Eye (tissue), 1 donor: Measurements from ENCODE around the gene ZNF41.

Experiments
- DNase-seq: peaks from one replicate; pipeline ENCODE4 v3.0.0-alpha.2; 2015

ZNF41 gene

DNA sequence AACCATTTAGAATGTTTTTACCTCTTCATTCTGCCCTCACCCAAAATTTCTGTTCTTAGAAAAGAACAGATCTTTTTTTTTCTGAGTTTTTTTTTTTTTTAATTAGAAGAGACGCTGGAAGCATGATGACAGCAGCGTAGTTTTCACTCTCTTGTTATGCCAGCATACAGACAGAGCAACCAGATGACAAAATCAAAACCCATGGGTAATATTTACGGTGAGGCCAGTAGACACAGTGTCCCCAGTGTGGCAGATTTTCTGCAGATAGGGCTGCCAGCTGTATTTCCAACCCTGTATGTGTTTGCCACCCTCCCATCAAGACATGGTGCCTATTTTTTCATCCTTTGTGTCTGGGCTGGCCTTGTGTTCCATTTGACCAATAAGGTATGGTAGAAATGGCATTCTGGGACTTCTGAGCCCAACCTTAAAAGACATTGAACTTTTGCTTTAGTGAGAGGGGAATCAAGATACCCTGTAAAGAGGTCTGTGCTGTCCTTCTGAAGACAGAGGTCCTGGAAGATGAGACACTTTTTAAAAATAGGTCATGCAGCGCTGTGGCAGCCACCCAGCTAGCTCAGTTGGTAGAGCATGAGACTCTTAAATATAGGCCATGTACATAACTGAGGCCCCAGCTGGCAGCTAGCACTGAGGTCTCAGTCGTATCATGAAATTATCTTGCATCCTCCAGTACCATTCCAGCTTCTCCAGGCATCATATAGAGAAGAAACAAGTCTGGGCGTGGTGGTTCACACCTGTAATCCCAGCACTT lies 6.7 kb upstream of the ZNF41 start:
- DNase-seq: no peak

- DNase-seq: no peak
These were observed 1.9 kb upstream of the ZNF41 start for GRCh38 chrX:47484885-47485284.

DNA sequence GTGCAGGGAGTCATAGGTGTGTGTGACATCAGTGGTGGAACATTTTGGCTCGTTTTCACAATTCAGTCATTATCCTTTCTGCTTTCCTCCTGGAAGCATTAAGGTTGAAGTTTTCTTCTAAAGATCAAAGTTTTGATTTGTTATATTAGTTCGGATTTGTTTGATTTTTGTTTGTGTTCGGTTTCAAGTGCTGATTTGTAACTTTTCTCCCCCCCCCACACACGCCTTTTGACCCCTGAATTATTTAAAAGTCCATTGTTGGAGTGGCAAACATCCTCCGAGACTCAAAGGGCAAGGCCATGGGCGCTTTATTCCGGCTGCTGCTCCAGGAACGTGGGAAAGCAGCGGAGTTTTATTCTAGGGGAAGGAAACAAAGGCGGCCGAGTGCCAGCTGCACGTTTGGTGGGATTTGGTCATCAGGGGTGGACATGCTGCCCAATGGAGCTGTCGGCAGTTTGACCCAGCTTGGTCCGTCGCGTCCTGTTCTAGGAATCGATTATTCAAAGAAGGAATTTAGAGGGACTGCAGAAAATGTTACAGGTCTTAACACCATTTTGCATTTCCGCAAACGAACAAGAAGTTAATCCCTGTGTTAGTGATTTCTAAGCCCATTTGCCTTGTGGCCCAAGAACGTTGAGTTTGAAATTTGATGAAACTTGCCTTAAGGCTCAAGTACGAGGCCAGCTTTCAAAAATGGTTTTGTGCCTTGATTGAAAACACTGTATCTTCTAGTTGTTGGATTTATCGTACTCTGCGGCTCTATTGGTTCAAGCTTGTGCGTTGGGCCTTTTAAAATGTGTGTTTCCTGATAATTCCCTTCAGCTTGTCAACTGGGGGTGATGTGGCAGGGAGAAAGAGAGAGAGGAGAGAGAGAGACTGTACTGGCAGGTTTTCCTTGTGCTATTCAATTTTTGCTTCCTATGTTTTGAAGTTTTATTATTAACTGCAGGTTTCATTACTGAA lies 565 bp upstream of the ZNF41 start:
- DNase-seq: peak; percentile 76

GRCh38 chrX:47482065-47482511 lies 934 bp downstream of the ZNF41 start:
- DNase-seq: no peak

GRCh38 chrX:47481160-47481559 lies 1.9 kb downstream of the ZNF41 start:
- DNase-seq: no peak

DNA sequence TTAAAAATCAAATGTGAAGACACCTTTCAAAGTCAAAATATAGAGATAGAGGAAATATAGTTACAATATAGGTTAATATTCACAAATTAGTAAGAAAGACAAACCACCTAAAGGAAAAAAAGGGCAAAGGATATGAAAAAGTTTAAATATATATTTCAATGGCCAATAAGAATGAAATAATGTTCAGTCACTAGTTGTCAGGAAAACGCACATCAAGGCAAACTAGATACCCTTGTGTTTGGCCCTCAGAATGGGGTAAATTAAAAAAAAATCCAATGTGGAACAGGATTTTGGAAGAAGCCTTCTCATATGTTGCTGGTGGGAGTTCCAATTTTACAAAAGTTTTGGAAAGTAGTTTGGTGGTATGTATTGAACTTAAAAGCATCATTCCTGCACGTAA lies 2.4 kb downstream of the ZNF41 start:
- no peak for DNase-seq

- DNase-seq: no peak
These were observed 7.5 kb downstream of the ZNF41 start for GRCh38 chrX:47475476-47475875.

GRCh38 chrX:47467106-47467505 lies 15.9 kb downstream of the ZNF41 start:
- DNase-seq: no peak

GRCh38 chrX:47460561-47460960 lies 22.5 kb downstream of the ZNF41 start:
- DNase-seq: no peak

DNA sequence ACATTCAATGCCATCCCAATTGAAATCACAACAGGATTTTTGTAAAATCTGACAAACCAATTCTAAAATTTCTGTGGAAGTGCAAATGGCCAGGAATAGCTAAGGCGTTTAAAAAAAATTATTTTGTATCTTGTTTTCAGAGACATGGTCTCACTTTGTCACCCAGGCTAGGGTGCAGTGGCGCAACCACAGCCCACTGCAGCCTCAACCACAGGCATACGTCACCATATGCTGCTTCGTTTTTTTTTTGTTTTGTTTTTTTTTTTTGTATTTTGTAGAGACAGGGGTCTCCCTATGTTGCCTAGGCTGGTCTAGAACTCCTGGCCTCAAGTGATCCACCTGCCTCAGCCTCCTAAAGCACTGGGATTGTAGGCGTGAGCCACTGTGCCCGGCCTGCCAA lies 24.5 kb downstream of the ZNF41 start:
- no peak for DNase-seq

DNA sequence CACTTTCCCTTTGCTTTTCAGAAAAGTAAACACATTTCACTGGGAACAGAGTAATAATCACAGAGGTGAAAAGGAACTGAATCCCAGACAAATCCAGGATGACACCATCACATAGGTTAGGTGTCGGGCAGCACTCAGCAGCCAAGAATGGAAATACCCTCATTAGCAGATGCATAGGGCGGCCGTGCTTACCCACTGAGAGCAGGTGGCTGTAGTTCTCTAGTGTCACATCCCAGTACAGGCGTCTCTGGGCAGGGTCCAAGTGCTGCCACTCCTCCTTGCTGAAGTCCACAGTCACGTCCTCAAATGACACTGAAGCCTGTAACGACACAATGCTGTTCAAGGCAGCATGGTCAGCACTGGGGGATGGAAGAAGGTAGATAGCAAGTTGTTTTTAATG lies 26.9 kb downstream of the ZNF41 start:
- no peak for DNase-seq

GRCh38 chrX:47452112-47452511 lies 30.9 kb downstream of the ZNF41 start:
- no peak for DNase-seq

DNA sequence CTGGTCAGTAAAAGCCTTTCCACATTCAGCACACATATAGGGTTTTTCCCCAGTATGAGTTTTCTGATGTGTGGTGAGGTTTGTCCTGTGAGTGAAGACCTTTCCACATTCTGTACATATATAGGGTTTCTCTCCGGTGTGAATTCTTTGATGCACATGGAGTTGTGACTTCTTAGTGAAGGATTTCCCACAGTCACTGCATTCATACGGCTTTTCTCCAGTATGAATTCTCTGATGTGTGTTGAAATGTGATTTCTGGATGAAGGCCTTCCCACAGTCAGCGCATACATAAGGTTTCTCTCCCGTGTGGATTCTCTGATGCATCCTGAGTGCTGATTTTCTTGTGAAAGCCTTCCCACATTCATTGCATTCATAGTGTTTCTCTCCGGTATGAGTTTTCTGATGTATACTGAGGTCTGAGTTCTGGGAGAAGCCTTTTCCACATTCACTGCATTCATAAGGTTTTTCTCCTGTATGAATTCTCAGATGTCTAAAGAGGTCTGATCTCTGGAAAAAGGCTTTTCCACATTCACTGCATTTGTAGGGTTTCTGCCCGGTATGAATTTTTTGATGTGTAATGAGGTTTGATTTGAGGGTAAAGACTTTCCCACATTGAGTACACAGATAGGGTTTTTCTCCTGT lies 34.7 kb downstream of the ZNF41 start:
- DNase-seq: no peak

DNA sequence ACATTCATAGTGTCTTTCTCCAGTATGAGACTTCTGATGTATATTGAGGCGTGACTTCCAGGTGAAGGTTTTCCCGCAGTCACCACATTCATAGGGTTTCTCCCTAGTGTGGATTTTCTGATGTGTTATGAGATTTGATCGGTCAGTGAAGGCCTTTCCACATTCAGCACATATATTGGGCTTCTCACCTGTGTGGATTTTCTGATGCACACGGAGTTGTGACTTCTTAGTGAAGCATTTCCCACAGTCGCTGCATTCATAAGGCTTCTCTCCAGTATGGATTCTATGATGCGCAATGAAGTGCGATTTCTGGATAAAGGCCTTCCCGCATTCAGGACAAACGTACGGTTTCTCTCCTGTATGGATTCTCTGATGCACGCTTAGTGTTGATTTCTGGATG lies 35.4 kb downstream of the ZNF41 start:
- no peak for DNase-seq

- DNase-seq: no peak
These were observed 36.1 kb downstream of the ZNF41 start for GRCh38 chrX:47446971-47447370.

DNA sequence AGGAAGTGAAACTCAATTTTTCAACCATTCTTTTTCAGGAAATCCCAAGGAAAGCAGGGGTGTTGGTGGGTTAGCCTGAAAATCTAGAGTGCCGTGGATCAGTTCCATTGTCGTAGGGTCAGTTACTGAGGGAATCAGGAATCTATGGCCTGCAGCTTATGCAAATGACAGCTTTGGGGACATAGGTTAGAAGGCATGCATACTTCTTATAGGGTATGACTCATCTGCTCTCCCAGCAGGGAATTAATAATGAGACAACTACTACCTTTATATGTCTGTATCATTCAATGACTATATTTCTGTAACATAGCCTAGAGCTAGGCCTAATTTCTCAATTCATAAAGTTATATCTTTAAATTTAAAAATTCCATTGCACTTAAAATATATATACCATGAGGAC lies 36.6 kb downstream of the ZNF41 start:
- DNase-seq: no peak

DNA sequence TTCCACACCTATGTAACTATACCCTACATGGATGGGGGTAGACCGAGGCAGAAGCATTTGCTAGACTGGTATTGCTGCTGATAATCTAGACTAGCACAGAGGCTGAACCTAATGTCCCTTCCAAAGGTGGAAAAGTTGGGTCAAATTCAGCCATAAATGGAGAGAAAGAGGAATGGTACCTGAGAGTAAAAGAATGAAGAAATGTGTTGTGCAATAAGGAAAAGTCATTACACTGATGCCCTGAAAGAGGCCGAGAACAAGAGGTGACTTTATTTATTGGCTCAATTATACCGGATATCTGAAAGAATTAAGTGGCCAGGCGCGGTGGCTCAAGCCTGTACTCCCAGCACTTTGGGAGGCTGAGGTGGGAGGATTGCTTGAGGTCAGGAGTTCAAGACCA lies 52.1 kb downstream of the ZNF41 start:
- DNase-seq: no peak

DNA sequence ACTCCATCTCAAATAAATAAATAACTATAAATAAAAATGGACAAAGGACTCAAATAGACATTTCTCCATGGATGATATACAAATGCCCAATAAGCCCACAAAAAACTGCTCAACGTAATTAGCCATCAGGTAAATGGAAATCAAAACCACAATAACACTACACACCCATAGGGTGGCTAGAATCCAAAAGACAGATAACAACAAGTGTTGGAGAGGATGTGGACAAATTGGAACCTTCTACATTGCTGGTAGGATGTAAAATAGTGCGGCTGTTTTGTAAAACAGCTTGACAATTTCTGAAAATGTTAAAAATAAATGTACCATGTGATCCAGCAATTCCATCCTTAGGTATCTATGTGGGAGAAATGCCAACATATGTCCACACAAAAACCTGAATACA lies 60.6 kb downstream of the ZNF41 start:
- DNase-seq: no peak

GRCh38 chrX:47420962-47421361 lies 62.1 kb downstream of the ZNF41 start:
- no peak for DNase-seq

DNA sequence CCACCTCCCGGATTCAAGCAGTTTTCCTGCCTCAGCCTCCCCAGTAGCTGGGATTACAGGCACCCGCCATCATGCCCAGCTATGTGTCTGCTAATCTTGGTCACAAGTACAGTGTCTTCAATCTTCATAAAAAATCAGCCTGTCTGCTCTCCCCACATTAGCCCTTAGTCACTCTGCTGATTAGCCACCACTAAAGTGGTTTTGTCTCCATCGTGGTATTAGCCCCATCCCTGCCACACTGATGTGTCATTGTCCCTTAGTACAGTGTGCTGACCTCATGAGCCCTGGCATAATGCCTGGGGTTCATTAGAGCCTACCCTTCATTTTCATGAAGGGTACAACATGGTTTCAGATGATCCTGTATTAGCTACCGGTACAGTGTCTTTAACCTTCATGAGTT lies 62.8 kb downstream of the ZNF41 start:
- DNase-seq: no peak

DNA sequence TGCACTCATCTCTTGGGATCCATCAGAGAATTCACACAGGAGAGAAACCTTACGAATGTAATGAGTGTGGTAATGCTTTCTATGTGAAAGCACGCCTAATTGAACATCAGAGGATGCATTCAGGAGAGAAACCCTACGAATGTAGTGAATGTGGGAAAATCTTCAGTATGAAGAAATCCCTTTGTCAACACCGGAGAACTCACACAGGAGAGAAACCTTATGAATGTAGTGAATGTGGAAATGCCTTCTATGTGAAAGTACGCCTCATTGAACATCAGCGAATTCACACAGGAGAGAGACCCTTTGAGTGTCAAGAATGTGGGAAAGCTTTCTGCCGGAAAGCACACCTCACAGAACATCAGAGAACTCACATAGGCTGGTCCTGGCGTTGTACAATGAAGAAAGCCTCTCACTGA lies 69.8 kb downstream of the ZNF41 start:
- no peak for DNase-seq
